ENCODE results near the gene CEP70.
"Not testable (repeated sequence)": the region's sequence is repeated elsewhere in the genome, so short reads cannot be mapped to it uniquely, and the experiment has no call there.

The CEP70 gene, protein sequence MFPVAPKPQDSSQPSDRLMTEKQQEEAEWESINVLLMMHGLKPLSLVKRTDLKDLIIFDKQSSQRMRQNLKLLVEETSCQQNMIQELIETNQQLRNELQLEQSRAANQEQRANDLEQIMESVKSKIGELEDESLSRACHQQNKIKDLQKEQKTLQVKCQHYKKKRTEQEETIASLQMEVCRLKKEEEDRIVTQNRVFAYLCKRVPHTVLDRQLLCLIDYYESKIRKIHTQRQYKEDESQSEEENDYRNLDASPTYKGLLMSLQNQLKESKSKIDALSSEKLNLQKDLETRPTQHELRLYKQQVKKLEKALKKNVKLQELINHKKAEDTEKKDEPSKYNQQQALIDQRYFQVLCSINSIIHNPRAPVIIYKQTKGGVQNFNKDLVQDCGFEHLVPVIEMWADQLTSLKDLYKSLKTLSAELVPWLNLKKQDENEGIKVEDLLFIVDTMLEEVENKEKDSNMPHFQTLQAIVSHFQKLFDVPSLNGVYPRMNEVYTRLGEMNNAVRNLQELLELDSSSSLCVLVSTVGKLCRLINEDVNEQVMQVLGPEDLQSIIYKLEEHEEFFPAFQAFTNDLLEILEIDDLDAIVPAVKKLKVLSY

DNA sequence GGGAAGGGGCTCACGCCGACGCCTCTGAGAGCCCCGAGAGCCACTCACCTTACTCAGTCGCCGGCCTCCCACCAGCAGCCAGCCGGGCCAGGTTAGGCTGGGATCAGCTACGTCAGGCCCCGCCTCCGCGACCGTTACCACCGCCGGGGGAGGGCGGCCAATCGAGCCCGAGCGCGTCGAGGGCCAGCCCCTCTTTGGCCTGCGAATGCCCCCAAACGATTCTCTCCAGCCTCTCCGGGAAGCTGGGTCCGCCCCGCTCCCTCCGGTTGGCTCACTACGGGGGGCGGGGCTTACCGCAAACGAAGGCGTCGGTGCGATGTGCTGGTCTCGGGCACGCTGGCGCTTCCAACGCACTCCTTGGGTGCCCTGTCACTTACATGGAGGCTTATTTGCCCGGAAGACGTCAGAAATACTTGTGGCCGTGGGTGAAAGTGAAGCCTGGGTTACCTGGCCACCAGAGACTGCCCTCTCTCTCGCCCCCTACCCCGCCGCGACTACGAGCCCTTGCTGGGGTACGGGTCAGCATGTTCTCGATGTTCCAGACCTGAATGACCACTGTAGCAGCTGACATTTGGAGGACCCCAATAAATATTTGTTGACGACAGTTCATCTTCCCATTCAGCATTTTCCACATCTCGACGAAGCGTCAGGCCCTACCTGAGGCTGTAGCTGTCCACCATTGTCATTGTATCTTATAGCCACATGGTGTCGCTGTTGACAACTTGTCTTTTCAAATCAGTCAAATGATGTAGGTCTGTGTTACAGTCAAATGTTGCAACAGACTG, at the start of gene CEP70:
CEP70 (minus strand) TSS at position 111 of the 785 bp plus-strand sequence. CDS start 21,333 bp downstream, outside the sequence.
- in situ Hi-C loops (cut with HindIII; ENCODE audit: low sequenced_read_pairs): no loop called here

- in situ Hi-C loops (cut with HindIII; ENCODE audit: low sequenced_read_pairs): no loop called here
Observed at GRCh38 chr3:138642927-138643253, 48.8 kb upstream of the CEP70 start.

DNA sequence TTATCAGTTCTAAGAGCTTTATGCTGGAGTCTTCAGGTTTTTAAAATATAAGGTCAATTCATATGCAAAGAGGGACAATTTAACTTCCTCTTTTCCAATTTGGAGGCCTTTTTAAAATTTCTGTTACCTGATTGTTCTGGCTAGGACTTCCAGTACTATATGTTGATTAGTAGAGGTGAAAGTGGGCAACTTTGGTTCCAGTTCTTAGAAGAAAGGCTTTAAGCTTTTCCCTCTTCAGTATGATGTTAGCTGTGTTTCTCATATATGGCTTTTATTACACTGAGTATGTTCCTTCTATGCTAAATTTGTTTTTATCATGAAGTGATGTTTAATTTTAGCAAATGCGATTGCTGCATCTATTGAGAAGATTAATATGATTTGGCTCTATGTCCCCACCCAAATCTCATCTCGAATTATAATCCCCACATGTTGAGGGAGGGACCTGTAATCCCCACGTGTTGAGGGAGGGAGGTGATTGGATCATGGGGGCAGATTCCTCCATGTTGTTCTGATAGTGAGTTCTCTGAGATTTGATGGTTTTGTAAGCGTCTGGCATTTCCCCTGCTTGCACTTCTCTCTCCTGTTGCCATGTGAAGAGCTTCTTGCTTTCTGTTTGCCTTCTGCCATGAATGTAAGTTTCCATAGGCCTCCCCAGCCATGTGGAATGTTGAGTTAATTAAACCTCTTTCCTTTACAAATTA, 48.3 kb upstream of the CEP70 start:
- in situ Hi-C loops (cut with HindIII; ENCODE audit: low sequenced_read_pairs): no loop called here

DNA sequence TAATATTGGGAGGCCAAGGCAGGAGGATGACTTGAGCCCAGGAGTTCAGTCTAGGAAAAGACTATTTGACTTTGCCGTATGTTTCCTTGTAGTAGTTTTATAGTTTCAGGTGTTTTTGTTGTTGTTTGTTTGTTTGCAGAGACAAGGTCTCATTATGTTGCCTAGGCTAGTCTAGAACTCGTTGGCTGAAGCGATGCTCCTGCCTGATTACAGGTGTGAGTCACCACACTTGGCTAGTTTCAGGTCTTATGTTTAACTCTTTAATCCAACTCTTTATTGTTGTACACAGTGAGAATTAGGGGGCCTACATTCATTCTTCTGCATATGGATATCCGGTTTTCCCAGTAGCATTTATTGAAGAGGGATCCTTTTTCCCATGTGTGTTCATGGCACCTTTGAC, 46.5 kb upstream of the CEP70 start:
- in situ Hi-C loops (cut with HindIII; ENCODE audit: low sequenced_read_pairs): no loop called here

DNA sequence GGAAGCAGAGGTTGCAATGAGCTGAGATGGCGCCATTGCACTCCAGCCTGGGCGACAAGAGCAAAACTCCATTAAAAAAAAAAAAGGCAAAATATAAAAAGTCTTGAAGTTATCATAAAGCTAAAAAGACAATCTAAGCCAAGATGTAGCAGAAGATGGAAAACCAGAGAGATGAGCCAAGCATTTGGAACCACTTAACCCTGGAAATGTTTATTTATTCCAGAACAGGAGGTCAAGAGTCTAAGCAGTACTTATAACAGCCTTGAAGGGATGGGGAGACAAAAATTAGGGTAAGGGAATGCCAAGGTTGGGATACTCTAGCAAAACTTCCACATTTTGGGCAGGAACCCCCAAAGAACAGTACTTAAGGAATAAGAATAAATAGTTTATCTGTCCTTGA, 44.6 kb upstream of the CEP70 start:
- in situ Hi-C loops (cut with HindIII; ENCODE audit: low sequenced_read_pairs): no loop called here

DNA sequence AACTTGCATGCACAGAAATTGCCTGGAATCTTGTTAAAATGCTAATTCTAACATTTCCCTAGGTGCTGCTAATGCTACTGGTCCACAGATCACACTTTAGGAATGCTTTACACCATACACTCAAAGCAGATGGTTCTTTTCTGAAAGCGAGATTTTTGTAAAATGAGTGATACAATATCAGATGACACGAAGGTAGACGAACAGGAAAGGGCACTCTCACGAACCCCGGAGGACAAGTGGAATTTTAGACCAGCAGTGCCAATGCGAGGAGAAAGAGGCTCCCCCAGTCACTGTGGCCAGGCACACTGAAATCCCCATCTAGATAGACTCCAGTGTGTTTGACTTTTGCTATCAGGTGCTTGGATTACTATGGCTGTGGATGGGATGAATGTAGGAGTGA, 35.5 kb upstream of the CEP70 start:
- in situ Hi-C loops (cut with HindIII; ENCODE audit: low sequenced_read_pairs): no loop called here

GRCh38 chr3:138625707-138626365, 31.8 kb upstream of the CEP70 start:
- in situ Hi-C loops (cut with HindIII; ENCODE audit: low sequenced_read_pairs): no loop called here

GRCh38 chr3:138624518-138624917, 30.5 kb upstream of the CEP70 start:
- in situ Hi-C loops (cut with HindIII; ENCODE audit: low sequenced_read_pairs): loop anchor here (25.0 kb wide), 1 partner anchor 288 kb away; no protein-coding TSS in a partner anchor

- in situ Hi-C loops (cut with HindIII; ENCODE audit: low sequenced_read_pairs): loop anchor here (25.0 kb wide), 1 partner anchor 292 kb away; no protein-coding TSS in a partner anchor
Observed at GRCh38 chr3:138620431-138620830, 26.4 kb upstream of the CEP70 start.

GRCh38 chr3:138615462-138615861, 21.4 kb upstream of the CEP70 start:
- in situ Hi-C loops (cut with HindIII; ENCODE audit: low sequenced_read_pairs): loop anchor here (25.0 kb wide), 1 partner anchor 297 kb away; no protein-coding TSS in a partner anchor

DNA sequence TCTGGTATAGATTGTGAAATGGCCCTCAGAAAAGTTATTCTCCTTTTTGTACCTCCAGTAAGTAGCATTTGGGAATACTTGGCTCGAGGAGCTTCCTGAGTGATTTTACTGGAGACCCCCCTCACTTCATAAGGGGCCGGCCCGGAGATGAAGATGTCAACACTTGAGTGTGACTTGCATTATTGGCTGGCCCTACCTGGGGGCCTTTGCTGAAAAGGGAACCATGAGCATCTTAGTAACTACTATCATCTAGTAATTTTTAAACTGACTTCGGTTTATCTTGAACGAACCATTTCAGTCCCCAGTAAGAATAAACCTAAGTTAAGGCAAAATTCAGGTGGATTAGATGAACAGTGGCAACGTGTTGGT, 15.8 kb upstream of the CEP70 start:
- in situ Hi-C loops (cut with HindIII; ENCODE audit: low sequenced_read_pairs): loop anchor here (25.0 kb wide), 1 partner anchor 302 kb away; no protein-coding TSS in a partner anchor

GRCh38 chr3:138608322-138609135, 14.5 kb upstream of the CEP70 start, which contains the start of gene FAIM:
FAIM (plus strand) TSS chr3:138608771; CDS start chr3:138619727, 10,956 bp downstream.
- in situ Hi-C loops (cut with HindIII; ENCODE audit: low sequenced_read_pairs): loop anchor here (25.0 kb wide), 1 partner anchor 304 kb away; no protein-coding TSS in a partner anchor

DNA sequence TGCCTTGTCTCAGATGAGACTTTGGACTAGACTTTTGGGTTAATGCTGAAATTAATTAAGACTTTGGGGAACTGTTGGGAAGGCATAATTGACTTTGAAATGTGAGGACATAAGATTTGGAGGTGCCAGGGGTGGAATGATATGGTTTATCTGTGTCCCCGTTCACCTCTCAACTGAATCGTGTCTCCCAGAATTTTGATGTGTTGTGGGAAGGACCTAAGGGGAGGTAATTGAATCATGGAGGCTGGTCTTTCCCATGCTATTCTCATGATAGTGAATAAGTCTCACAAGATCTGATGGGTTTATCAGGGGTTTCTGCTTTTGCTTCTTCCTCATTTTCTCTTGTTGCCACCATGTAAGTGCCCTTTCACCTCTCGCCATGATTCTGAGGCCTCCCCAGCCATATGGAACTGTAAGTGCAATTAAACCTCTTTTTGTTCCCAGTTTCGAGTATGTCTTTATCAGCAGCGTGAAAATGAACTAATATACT, 10.1 kb upstream of the CEP70 start:
- in situ Hi-C loops (cut with HindIII; ENCODE audit: low sequenced_read_pairs): loop anchor here (25.0 kb wide), 1 partner anchor 308 kb away; no protein-coding TSS in a partner anchor

DNA sequence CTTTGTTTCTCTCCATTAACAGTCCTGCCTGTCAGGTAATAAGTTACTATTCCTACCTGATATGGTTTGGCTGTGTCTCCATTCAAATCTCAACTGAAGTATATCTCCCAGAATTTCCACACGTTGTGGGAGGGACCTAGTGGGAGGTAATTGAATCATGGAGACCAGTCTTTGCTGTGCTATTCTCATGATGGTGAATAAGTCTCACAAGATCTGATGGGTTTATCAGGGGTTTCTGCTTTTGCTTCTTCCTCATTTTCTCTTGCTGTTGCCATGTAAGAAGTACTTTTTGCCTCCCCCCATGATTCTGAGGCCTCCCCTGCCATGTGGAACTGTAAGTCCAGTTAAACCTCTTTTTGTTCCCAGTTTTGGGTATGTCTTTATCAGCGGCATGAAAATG, 7.6 kb upstream of the CEP70 start:
- in situ Hi-C loops (cut with HindIII; ENCODE audit: low sequenced_read_pairs): loop anchor here (25.0 kb wide), 1 partner anchor 311 kb away; no protein-coding TSS in a partner anchor

- in situ Hi-C loops (cut with HindIII; ENCODE audit: low sequenced_read_pairs): loop anchor here (25.0 kb wide), 1 partner anchor 312 kb away; no protein-coding TSS in a partner anchor
Observed at GRCh38 chr3:138600100-138600745, 6.2 kb upstream of the CEP70 start.

- in situ Hi-C loops (cut with HindIII; ENCODE audit: low sequenced_read_pairs): no loop called here
Observed at GRCh38 chr3:138598534-138598933, 4.5 kb upstream of the CEP70 start.

DNA sequence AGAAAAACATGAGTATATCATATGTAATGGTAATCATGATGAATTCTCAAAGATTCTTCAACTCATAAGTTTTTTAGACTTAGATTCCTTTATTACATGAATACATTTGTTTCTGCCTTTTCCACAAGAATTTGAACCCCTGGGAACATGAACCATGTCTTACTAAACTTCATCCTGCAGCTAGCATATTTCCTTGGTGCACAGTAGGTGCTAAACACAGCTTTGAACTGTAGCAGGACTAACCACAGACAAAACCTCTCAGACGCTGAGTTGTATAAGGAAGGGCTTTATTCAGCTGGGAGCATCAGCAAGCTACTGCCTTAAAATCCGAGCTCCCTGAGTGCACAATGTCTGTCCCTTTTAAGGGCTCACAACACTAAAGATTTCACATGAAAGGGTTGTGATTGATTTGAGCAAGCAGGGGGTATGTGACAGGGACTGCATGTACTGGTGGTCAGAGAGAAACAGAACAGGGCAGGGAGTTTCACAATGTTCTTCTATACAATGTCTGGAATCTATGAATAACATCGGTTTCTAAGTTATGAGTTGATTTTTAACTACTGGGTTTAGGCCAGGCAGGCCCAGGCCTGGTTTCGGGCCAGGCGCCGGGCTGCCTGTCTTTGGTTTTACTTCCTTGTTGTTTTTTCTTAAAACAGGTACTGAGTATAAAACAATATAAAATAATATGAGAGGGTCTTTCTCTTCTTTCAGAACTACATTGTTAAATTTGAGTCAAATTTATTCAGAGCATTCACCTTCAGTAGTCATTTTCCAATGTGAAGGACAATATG, 3.3 kb upstream of the CEP70 start:
- in situ Hi-C loops (cut with HindIII; ENCODE audit: low sequenced_read_pairs): not testable (repeated sequence)
